GM18873 (cell line): ENCODE data around the gene RABGAP1L.
"Not testable (repeated sequence)": the region's sequence is repeated elsewhere in the genome, so short reads cannot be mapped to it uniquely, and the experiment has no call there.

ENCODE experiments used
- ATAC-seq: cut with Tn5 transposase; IDR thresholded peaks from one replicate; pipeline ENCODE4 v1.9.1; 2021; ENCODE audit warnings: mild to moderate bottlenecking, moderate library complexity, moderate number of reproducible peaks; ENCODE audit not compliant: unreplicated experiment, low FRiP score

The RABGAP1L gene

GRCh38 chr1:174153085-174153824 lies 6.1 kb upstream of the RABGAP1L start:
- no peak for ATAC-seq

DNA sequence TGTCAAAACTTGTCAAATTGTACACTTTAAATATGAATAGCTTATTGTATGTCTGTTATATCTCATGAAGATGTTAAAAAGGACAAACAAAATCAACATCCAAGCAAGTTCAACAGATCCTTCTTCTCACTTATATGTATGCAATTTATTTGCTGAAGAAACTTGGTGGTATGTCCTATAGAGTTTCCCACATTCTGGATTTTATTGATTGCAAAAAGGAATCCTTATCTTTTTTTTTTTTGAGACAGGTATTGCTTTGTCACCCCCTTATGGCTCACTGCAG lies 5.6 kb upstream of the RABGAP1L start:
- no peak for ATAC-seq

- ATAC-seq = no peak
Measured at GRCh38 chr1:174156437-174156836, 2.9 kb upstream of the RABGAP1L start.

- ATAC-seq = peak; percentile 41
Measured at GRCh38 chr1:174157157-174157806, 2.0 kb upstream of the RABGAP1L start.

DNA sequence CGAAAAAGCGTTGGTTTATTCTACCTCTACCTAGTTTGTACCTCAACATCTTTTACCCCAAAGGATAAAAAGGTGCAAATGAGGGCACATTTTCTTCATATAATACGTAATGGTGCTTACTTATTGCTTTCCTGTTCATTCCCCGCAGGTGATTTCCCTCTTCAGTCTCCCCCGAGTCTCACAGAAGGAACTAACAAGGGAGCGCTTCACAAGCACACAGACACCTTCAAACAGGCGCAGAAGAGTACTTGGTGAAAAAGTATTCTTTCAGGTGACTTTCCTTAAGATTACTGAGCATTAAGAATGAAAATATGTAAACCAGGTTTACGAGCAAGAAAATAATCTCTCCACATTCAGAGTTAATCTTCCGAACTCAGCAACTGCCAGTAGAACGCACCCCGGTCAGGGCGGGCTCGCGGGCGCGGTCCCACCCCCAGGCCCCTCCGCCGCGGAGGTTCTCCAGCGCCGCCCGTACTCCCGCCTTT lies 511 bp upstream of the RABGAP1L start:
- ATAC-seq = peak; percentile 2

- peak; percentile 8 for ATAC-seq
Measured at GRCh38 chr1:174160109-174160473, 771 bp downstream of the RABGAP1L start.

GRCh38 chr1:174160603-174161002 lies 1.3 kb downstream of the RABGAP1L start:
- ATAC-seq = no peak

- ATAC-seq = no peak
Measured at GRCh38 chr1:174161813-174162212, 2.5 kb downstream of the RABGAP1L start.

- no peak for ATAC-seq
Measured at GRCh38 chr1:174164826-174165225, 5.5 kb downstream of the RABGAP1L start.

DNA sequence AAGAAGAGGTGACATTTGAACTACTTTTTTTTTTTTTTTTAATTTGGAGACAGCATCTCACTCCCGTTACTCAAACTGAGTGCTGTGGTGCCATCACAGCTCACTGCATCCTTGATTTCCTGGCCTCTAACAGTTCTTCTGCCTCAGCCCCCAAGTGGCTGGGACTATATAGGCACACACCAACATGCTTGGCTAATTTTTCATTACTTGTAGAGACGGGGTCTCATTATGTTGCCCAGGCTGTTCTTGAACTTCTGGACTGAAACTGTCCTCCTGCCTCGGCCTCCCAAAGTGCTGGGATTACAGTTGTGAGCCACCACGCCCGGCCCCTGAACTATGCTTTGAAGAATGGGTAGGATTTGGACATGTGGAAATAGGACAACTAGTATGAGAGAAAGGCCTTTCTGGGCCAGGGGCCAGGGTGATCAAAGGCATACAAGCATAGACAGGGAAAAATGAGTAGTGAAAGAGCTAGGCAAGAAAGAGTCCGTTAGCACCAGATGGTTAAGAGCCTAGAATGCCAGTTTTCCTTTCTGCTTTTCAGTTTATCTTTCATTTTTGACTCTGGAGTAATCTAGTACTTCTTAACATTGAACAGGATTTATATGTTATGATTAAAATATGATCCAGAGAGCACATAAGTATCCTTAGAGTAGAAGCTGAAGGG lies 6.3 kb downstream of the RABGAP1L start:
- no peak for ATAC-seq

DNA sequence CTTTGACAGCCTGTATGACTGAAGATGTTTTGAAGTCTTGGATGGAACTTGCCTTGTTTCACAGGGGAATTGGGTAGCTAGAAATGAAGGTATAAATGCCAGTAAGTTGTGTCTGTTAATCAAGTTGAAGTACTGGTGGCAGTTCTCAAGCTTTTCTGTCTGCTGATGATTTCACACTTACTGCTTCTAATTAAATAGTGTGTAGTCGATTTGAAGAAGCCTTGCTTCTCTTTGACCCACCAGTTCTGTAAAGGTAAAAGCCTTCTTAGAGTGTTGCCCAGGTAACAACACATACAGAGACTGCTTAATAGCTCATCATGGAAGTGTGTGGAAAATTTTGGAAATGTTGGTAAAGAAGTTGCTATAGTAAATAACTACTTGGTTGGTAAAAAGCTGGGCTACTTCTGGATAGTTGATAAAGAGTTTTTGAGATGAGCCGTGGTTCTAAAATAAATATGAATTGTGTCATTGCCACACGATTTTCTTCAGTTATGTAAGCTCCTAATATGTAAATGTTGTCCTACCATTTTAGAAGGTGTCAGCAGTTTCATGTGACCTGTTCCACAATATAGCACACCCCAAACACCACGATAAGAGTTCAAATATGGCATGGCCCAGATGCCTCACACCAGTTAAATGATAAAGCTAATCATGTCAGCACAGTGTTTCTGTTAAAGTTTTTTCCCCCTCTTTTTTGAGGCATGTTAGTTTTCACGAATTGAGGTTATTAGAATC lies 7.4 kb downstream of the RABGAP1L start:
- no peak for ATAC-seq

GRCh38 chr1:174167265-174167803 lies 8.0 kb downstream of the RABGAP1L start:
- ATAC-seq = no peak

GRCh38 chr1:174169342-174169741 lies 10.0 kb downstream of the RABGAP1L start:
- no peak for ATAC-seq

DNA sequence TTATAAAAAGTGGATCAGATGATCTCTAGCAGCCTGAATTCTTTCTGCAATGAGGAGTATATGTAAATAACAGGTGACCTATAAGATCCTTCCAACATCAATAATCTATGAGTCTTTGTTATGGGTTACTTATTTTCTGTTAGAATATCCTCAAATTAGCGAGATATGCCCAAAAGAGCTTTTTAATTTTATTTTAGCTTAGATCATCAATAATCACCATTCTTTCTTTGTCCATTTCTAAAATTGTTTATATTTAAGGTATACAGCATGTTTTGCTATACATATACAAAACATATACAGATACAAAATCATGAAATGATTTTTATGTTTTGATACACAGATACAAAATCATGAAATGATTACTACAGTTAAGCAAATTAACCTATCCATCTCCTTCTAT lies 11.8 kb downstream of the RABGAP1L start:
- no peak for ATAC-seq

DNA sequence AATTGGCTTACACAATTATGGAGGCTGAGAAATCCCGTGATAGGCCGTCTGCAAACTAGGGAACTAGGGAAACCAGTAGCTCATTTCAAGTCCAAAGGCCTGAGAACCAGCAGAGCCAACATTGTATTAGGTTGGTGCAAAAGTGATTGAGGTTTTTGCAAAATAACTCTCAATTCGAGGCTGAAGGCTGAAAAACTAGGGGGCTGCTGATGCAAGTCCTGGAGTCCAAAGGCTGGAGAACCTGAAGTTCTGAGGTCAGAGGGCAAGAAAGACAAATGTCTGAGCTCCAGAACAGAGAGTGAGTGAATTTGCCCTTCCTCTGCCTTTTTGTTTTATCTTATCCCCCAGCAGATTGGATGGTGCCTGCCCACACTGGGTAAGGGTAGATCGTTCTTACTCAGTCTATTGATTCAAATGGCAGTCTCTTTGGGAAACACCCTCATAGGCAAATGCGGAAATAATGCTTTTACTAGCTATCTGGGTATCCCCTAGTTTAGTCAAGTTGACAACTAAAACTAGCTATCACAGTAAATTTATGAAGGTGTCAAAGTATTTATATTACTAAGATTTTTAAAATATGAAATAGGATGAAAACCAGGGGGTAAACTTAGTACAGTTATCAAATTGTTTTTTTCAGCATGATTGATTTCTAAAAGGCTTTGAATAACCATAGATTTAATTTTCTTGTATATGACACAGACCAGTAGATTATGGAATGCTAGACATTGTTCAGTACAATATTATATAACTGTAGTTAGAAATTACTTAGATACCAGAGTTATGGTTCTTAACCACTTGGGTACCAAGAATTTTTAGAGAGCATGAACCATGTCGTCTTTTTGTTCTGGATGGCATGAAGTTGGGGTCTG lies 15.4 kb downstream of the RABGAP1L start:
- ATAC-seq = no peak

- not testable (repeated sequence) for ATAC-seq
Measured at GRCh38 chr1:174178459-174178858, 19.1 kb downstream of the RABGAP1L start.

GRCh38 chr1:174189428-174190062 lies 30.2 kb downstream of the RABGAP1L start:
- ATAC-seq = no peak

- no peak for ATAC-seq
Measured at GRCh38 chr1:174190691-174191199, 31.4 kb downstream of the RABGAP1L start.

DNA sequence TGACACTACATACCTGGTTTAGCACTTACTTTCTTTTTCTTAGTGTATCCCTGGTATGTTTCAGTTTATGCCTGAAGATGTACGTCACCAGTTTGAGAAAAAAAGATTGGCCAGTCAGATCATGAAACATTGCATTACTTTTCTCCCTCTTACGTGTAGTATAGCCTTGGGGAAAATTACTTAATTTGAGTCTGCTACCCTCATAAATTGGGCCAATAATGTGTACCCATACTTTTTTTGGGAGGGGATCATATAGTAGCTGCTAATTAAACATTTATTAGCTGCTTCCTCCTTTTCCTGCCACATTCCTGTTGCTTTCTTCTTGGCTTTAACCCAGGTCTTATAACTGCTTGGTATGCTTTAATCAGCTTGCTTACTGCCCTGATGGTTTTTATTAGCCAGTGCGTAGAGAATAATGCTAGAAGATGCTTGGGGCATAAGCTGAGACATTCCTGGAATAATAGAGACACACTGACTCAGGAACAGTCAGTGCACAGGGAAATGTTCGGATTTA lies 32.1 kb downstream of the RABGAP1L start:
- no peak for ATAC-seq
